ENCODE measurements around the gene TET1.

DNA sequence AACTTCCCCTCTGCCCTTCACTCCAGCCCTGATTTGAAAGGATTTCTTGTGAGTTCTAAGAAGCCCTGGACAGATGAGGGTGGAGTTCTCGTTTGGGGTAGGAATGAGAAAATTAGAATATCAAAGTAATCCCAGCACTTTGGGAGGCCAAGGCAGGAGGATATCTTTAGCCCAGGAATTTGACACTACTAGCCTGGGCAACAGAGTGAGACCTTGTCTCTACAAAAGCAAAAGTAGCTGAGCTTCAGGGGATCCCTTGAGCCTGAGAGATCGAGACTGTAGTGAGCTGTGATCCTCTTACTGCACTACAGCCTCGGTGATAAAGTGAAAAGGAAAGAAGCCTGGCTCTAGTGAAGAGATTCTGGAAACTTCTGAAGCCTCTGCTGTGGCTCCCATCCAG lies 76.2 kb downstream of the TET1 start:
- TF ChIP-seq CTCF (conservative IDR thresholded peaks at IDR 0.05; ENCODE audit: low read length): no peak
- no peak for TF ChIP-seq EZH2phosphoT487 (IDR thresholded peaks at IDR 0.05; ENCODE audit: borderline replicate concordance, low read depth, low read length)
